Thoracic aorta (tissue), 2 donors: ENCODE results near the gene RRP9. TPM values are rescaled to one million over a fixed set of nuclear protein-coding genes. Genes with fewer than 3 reads are reported as not detected.
"Not testable (repeated sequence)": the region's sequence is repeated elsewhere in the genome, so short reads cannot be mapped to it uniquely, and the experiment has no call there.

Experiments
- ATAC-seq: fragments of 150-250 bp; one replicate; pipeline ENCODE4 v1.8.0; 2017; ENCODE audit warnings: low read depth; ENCODE audit not compliant: insufficient number of reproducible peaks, low FRiP score
- DNase-seq: peaks from one replicate; pipeline ENCODE4 v3.0.0-alpha.2; 2020; ENCODE audit warnings: low spot score
- H3K27ac ChIP-seq, 2 donors: fragments of 200-600 bp; sonication (generic); 1 replicate in 1 of 2; 2 replicates in 1 of 2; pipeline ENCODE4 v1.5.1; 2016; ENCODE audit warnings: mild to moderate bottlenecking in 2 of 2, moderate library complexity in 2 of 2
- H3K27me3 ChIP-seq: fragments of 200-600 bp; sonication (generic); replicated peaks from 2 replicates; pipeline ENCODE4 v1.6.0; 2016; ENCODE audit warnings: mild to moderate bottlenecking; ENCODE audit not compliant: insufficient read depth
- H3K36me3 ChIP-seq: fragments of 200-600 bp; sonication (generic); one replicate; pipeline ENCODE4 v1.5.1; 2016
- H3K4me1 ChIP-seq, 2 donors: fragments of 200-600 bp; sonication (generic); 1 replicate in 1 of 2; 2 replicates in 1 of 2; pipeline versions ENCODE4 v1.5.1 to v1.6.0; 2016; ENCODE audit warnings: low read depth in 2 of 2, mild to moderate bottlenecking in 1 of 2; ENCODE audit not compliant: control insufficient read depth in 1 of 2
- H3K4me3 ChIP-seq: fragments of 200-600 bp; sonication (generic); 2 replicates; pipeline ENCODE4 v1.5.1; 2016; ENCODE audit warnings: mild to moderate bottlenecking
- H3K9me3 ChIP-seq: fragments of 200-600 bp; sonication (generic); 2 replicates; pipeline ENCODE4 v1.5.1; 2016
- CTCF ChIP-seq: fragments of 200-600 bp; sonication (generic); IDR thresholded peaks from one replicate; pipeline ENCODE4 v1.5.1; 2019; ENCODE audit warnings: antibody characterized with exemption
- total RNA-seq, 2 donors: library from RNA; depleted of rRNA; stranded (reverse); fragments of >200 nt; gene quantifications; one replicate each; pipeline versions ENCODE4 v1.1.0 to v1.2.3, GENCODE V29; 2016

RRP9 gene
- total RNA-seq: 10 to 100 TPM in 1 of 2 donors, 1 to 10 TPM in 1; 7.7 to 21.8 TPM

GRCh38 chr3:51941798-51942602 lies at the start of gene RRP9, which contains the start of gene PARP3:
RRP9 (minus strand) TSS chr3:51941904; CDS start chr3:51941867, 37 bp downstream.
PARP3 (plus strand) TSS chr3:51942363; CDS start chr3:51943356, 993 bp downstream.
- no peaks in the 10 kb centered on the region for H3K27me3 ChIP-seq
- peaks cover 12 to 27% of the 10 kb centered on the region in 2 donors for H3K4me1 ChIP-seq
- peak within 1 kb of the TSS; percentile 94 to 98 for H3K27ac ChIP-seq
- peak; percentile 100 for TF ChIP-seq CTCF
- no peaks in the 10 kb centered on the region for H3K9me3 ChIP-seq
- peak; percentile 100 for DNase-seq
- H3K4me3 ChIP-seq: peak within 1 kb of the TSS; percentile 86
- ATAC-seq: peak; percentile 93
- peaks cover 1% of the 10 kb centered on the region for H3K36me3 ChIP-seq

- H3K27ac ChIP-seq: peak overlapping the region; percentile 68 to 80
- not testable (repeated sequence) for H3K9me3 ChIP-seq, H3K27me3 ChIP-seq, ATAC-seq, DNase-seq, H3K4me3 ChIP-seq
- peaks cover 25% of the 10 kb centered on the region for H3K36me3 ChIP-seq
- peaks cover 16 to 33% of the 10 kb centered on the region in 2 donors for H3K4me1 ChIP-seq
Observed at GRCh38 chr3:51990501-51990971, 48.8 kb upstream of the RRP9 start.

- ATAC-seq: no peak
- Histone ChIP-seq H3K36me3 (peaks cover 12% of the 10 kb centered on the region), H3K4me1 (peaks cover 11 to 25% of the 10 kb centered on the region in 2 donors), H3K27ac (no peak overlapping the region), H3K27me3 (no peaks in the 10 kb centered on the region), H3K9me3 (no peaks in the 10 kb centered on the region), H3K4me3 (no peak overlapping the region)
- TF ChIP-seq CTCF: no peak
- DNase-seq: no peak
Observed at GRCh38 chr3:51988286-51989146, 46.8 kb upstream of the RRP9 start.

GRCh38 chr3:51987568-51987967 lies 45.9 kb upstream of the RRP9 start:
- Histone ChIP-seq H3K9me3 (no peaks in the 10 kb centered on the region), H3K4me1 (peaks cover 11 to 28% of the 10 kb centered on the region in 2 donors), H3K27ac (no peak overlapping the region), H3K27me3 (no peaks in the 10 kb centered on the region), H3K4me3 (no peak overlapping the region), H3K36me3 (peaks cover 5% of the 10 kb centered on the region)
- no peak for ATAC-seq
- TF ChIP-seq CTCF: no peak
- DNase-seq: no peak

GRCh38 chr3:51986010-51986947 lies 44.6 kb upstream of the RRP9 start:
- Histone ChIP-seq H3K36me3 (peaks cover 3% of the 10 kb centered on the region), H3K9me3 (no peaks in the 10 kb centered on the region), H3K4me3 (no peak overlapping the region), H3K4me1 (peaks cover 19 to 36% of the 10 kb centered on the region in 2 donors), H3K27me3 (no peaks in the 10 kb centered on the region), H3K27ac (no peak overlapping the region)
- ATAC-seq (no peak), DNase-seq (no peak)
- no peak for TF ChIP-seq CTCF
